ENCODE data around the gene PMM2.

DNA sequence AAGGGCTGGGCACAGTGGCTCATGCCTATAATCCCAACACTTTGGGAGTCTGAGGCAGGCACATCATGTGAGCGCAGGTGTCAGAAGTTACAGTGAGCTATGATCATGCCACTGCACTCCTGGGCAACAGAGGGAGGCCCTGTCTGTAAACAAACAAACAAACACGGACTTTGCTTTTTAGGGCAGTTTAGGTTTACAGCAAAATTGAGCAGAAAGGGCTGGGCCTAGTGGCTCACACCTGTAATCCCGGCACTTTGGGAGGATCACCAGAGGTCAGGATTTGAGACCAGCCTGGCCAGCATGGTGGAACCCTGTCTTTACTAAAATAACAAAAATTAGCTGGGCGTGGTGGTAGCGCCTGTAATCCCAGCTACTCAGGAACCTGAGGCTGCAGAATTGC lies 74.4 kb downstream of the PMM2 start:
- no peak for TF ChIP-seq TEAD4 (CRISPR knock-in tag; IDR thresholded peaks at IDR 0.05)
- TF ChIP-seq, protein P1, sequence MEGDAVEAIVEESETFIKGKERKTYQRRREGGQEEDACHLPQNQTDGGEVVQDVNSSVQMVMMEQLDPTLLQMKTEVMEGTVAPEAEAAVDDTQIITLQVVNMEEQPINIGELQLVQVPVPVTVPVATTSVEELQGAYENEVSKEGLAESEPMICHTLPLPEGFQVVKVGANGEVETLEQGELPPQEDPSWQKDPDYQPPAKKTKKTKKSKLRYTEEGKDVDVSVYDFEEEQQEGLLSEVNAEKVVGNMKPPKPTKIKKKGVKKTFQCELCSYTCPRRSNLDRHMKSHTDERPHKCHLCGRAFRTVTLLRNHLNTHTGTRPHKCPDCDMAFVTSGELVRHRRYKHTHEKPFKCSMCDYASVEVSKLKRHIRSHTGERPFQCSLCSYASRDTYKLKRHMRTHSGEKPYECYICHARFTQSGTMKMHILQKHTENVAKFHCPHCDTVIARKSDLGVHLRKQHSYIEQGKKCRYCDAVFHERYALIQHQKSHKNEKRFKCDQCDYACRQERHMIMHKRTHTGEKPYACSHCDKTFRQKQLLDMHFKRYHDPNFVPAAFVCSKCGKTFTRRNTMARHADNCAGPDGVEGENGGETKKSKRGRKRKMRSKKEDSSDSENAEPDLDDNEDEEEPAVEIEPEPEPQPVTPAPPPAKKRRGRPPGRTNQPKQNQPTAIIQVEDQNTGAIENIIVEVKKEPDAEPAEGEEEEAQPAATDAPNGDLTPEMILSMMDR (IDR thresholded peaks at IDR 0.05) = no peak
- TF ChIP-seq, protein P2, sequence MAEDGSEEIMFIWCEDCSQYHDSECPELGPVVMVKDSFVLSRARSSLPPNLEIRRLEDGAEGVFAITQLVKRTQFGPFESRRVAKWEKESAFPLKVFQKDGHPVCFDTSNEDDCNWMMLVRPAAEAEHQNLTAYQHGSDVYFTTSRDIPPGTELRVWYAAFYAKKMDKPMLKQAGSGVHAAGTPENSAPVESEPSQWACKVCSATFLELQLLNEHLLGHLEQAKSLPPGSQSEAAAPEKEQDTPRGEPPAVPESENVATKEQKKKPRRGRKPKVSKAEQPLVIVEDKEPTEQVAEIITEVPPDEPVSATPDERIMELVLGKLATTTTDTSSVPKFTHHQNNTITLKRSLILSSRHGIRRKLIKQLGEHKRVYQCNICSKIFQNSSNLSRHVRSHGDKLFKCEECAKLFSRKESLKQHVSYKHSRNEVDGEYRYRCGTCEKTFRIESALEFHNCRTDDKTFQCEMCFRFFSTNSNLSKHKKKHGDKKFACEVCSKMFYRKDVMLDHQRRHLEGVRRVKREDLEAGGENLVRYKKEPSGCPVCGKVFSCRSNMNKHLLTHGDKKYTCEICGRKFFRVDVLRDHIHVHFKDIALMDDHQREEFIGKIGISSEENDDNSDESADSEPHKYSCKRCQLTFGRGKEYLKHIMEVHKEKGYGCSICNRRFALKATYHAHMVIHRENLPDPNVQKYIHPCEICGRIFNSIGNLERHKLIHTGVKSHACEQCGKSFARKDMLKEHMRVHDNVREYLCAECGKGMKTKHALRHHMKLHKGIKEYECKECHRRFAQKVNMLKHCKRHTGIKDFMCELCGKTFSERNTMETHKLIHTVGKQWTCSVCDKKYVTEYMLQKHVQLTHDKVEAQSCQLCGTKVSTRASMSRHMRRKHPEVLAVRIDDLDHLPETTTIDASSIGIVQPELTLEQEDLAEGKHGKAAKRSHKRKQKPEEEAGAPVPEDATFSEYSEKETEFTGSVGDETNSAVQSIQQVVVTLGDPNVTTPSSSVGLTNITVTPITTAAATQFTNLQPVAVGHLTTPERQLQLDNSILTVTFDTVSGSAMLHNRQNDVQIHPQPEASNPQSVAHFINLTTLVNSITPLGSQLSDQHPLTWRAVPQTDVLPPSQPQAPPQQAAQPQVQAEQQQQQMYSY (CRISPR knock-in tag; IDR thresholded peaks at IDR 0.05) = no peak
- no peak for TF ChIP-seq EMX1 (CRISPR knock-in tag; IDR thresholded peaks at IDR 0.05)
- no peak for TF ChIP-seq SMAD4 (CRISPR knock-in tag; IDR thresholded peaks at IDR 0.05)
- no peak for TF ChIP-seq FOXK1 (CRISPR knock-in tag; IDR thresholded peaks at IDR 0.05)
- TF ChIP-seq ELF4 (CRISPR knock-in tag; IDR thresholded peaks at IDR 0.05; ENCODE audit: low read depth) = no peak
- TF ChIP-seq ETV6 (CRISPR knock-in tag; IDR thresholded peaks at IDR 0.05) = no peak
- no peak for TF ChIP-seq JUN (CRISPR knock-in tag; IDR thresholded peaks at IDR 0.05)
- no peak for TF ChIP-seq CREB1 (CRISPR knock-in tag; IDR thresholded peaks at IDR 0.05)
- TF ChIP-seq, protein P3, sequence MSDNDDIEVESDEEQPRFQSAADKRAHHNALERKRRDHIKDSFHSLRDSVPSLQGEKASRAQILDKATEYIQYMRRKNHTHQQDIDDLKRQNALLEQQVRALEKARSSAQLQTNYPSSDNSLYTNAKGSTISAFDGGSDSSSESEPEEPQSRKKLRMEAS (CRISPR knock-in tag; IDR thresholded peaks at IDR 0.05) = no peak
- TF ChIP-seq NFYB (CRISPR knock-in tag; conservative IDR thresholded peaks at IDR 0.05; ENCODE audit: low read depth) = no peak
- TF ChIP-seq ZNF671 (CRISPR knock-in tag; IDR thresholded peaks at IDR 0.05) = no peak
